GM12801 (cell line): ENCODE results near the gene PRDM7.

Source experiments
- TF ChIP-seq, protein P1 (sequence below): IDR thresholded peaks from one replicate; pipeline ENCODE4 v1.5.1; 2011; ENCODE audit warnings: control low read depth; ENCODE audit not compliant: insufficient read length; ENCODE audit errors: extremely low read depth

PRDM7 gene

DNA sequence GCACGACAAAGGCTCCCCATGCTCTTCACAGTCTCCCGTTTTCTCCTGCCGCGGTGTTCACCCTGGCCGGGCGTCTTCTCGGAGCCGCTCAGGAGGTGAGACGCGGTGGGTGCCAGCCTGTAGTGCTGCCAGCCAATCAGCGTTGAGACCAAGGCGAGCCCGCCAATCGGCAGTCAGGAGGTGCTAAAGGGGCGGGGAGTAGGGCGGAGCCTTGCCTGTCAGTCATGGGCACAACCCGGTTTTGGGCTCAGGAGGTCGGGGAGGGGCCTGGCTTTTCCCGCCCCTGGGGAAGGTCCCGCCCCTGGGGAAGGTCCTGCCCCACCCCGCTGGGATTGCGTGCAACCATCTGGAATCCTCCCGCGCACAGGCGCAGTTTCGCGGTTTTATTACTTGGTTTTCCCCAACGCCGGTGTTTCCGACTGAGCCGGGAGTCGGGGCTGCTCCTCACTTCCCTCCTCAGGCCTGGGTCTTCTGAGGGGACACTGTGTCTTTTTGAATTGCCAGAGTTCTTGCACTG is at the start of gene PRDM7:
TSS of gene PRDM7 (minus strand) at position 92 of the 517 bp plus-strand sequence. CDS start 1,421 bp downstream, outside the sequence.
- TF ChIP-seq, protein P1, sequence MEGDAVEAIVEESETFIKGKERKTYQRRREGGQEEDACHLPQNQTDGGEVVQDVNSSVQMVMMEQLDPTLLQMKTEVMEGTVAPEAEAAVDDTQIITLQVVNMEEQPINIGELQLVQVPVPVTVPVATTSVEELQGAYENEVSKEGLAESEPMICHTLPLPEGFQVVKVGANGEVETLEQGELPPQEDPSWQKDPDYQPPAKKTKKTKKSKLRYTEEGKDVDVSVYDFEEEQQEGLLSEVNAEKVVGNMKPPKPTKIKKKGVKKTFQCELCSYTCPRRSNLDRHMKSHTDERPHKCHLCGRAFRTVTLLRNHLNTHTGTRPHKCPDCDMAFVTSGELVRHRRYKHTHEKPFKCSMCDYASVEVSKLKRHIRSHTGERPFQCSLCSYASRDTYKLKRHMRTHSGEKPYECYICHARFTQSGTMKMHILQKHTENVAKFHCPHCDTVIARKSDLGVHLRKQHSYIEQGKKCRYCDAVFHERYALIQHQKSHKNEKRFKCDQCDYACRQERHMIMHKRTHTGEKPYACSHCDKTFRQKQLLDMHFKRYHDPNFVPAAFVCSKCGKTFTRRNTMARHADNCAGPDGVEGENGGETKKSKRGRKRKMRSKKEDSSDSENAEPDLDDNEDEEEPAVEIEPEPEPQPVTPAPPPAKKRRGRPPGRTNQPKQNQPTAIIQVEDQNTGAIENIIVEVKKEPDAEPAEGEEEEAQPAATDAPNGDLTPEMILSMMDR: no peak

DNA sequence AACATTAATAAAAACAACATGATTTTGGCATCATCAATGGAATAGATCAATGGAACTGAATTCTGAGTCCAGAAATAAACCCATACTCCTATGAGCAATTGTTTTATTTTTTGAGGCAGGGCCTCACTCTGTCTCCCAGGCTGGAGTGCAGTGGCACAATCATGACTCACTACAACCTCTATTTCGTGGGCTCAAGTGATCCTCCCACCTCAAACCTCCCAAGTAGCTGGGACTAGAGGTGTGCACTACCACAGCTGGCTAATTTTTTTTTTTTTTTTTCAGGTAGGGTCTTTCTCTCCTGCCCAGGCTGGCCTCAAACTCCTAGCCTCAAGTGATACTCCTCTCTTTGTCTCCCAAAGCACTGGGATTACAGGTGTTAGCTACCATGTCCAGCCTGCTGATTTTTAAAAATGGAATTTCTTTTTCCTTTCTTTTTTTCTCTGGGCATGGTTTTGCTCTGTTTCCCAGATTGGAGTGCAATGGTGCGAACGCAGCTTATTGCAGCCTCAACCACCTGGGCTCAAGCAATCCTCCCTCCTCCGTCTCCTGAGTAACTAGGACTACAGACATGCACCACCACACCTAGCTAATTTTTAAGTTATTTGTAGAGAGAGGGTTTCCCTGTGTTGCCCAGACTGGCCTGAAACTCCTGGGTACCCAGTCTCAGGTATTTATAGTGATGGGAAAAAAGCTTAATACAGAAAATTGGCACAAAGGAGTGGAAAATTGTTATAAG is 7.3 kb upstream of the PRDM7 start:
- TF ChIP-seq, protein P1: no peak

DNA sequence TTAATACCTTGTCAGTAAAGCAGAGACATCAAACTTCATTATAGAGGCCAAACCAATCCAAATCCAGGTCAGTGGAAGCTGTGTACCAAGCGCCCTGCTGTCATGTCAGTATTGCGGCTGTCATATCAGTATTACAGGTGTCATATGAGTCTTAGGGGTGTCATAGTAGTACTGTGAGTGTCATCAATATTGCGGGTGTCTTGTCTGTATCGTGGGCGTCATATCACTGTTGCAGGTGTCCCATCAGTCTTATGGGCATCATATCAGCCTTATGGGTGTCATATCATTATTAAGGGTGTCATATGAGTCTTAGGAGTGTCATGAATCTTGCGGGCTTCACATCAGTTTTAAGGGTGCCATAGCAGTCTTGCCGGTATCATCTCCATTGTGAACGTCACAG is 6.0 kb upstream of the PRDM7 start:
- TF ChIP-seq, protein P1: no peak

DNA sequence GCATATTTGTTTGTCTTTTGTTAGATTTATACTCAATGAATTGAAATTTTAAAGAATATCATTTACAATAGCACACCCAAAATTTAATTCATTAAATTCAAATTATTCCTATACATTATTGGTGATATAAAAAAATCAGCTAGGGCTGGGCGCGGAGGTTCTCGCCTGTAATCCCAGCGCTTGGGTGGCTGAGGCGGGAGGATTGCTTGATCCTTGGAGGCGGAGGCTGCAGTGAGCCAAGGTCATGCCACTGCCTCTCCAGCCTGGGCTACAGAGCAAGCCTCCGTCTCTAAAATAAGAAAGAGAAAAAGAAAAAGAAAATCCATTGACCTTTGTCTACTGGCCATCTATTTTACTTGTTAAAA is 4.5 kb upstream of the PRDM7 start:
- TF ChIP-seq, protein P1: no peak

DNA sequence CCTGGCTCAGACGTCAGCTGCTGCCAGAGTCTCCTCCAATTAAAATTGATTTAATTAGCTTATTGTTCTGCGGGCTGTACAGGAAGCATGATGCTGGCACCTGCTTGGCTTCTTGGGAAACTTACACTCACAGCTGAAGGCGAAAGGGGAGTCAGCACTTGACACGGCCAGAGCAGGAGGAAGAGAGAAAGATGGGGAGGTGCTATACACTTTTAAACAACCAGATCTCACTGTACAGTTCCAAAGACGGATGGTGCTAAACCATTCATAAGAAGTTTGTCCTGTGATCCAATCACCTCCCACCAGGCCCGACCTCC is 1.4 kb upstream of the PRDM7 start:
- TF ChIP-seq, protein P1: no peak

DNA sequence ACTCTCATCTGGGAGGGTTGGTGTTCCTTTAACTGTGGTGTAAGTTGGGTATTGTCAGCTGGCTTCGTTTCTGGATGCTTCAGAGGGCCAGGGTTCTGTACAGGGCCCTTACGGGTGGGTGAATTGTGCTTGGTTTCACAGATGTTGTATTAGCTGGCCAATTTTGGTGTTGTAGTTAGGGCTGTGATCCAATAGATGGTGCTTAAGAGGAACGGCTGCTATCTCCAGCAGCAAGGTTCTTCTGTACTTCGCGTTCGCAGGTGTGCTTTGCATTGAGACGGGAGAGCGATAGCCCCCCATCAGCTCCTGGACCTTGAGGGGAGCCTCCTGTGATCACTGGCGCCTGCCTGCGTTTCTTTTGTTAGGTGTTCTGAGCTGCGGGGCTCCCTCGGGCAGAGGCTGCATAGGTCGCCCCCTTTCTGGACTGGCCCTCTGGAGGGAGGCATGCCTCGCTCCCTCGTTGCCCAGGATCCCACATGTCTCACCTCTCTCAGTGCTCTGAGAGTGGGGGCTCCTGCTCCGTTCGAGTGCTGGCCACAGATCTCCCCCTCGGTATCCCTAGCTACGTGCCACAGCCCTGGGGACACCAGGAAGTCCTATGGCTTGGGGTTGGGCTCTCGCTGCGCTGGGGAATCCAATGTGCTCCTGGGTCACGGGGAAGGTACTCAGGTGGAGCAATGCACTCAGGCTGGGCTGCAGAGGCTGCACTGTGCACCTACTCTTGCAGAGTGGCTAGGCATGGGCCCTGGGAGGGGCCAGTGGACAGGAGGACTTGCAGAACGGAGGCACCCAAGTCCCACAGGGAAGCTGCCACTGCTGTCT is 837 bp upstream of the PRDM7 start:
- TF ChIP-seq, protein P1: no peak

DNA sequence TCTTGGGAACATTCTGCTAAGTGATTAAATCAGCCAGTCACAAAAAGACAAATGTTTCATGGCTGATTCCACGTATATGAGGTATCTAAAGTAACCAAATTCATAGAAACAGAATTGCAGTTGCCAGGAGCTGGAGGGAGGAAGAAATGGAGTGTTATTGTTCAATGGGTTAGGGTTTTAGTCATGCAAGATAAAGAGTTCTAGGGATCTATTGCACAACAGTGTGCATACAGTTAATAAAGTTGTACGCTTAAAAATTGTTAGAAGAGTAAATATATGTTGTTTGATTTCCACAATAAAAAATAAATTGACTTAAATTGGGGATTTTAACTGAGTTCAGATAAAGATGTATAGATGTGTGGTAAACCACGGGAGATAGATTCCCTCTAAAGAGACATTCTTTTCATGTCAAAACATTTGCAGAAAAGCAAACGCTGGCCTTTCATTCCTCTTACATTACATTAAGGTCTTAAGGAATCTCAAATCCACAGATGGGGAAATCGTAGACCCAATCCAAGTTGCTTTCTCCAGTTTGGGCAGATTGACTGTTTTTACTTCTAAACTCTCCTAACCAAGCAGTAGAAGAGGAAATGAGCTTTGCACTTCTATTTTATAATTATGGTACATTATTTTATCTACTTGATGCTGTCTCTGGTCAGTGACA is 4.6 kb downstream of the PRDM7 start:
- TF ChIP-seq, protein P1: no peak
